Astrocyte of the spinal cord (primary cell): ENCODE results near the gene PTH2R.

Source experiments
- DNase-seq: peaks from one replicate; pipeline ENCODE4 v3.0.0; 2011; ENCODE audit warnings: low read depth, low spot score
- H3K4me3 ChIP-seq: 2 replicates; pipeline ENCODE4 v1.5.1; 2011; ENCODE audit warnings: low read depth, mild to moderate bottlenecking, low read length, moderate library complexity
- in situ Hi-C: cut with HindIII; loops from 2 replicates; pipeline ENCODE4 v1.10.0; 2017; ENCODE audit warnings: low sequenced_read_pairs
- TF ChIP-seq, protein P1 (sequence below): IDR thresholded peaks from 2 replicates; pipeline ENCODE4 v1.5.1; 2012; ENCODE audit warnings: low read depth, mild to moderate bottlenecking, low read length, inconsistent platforms

The PTH2R gene

DNA sequence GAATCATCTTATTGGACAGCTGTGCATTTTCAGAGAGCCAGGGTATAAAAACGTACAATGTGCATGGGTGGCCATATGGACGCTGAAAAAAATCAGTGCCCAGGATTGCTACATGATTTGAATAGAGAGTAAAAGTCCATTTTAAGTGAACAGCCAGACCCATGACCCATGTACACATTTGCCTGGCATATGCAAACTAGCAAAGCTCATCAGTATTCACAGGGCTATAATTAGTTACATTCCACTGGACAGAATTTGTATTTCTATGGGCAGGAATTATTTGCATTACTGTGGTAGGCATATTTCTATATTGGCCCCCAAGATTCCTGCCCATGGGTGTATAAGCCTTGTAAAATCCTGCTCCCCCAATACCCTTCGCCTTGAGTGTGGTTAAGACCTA is 78.8 kb downstream of the PTH2R start:
- DNase-seq, result no peak
- in situ Hi-C loops, result no loop called here
- TF ChIP-seq, protein P1, sequence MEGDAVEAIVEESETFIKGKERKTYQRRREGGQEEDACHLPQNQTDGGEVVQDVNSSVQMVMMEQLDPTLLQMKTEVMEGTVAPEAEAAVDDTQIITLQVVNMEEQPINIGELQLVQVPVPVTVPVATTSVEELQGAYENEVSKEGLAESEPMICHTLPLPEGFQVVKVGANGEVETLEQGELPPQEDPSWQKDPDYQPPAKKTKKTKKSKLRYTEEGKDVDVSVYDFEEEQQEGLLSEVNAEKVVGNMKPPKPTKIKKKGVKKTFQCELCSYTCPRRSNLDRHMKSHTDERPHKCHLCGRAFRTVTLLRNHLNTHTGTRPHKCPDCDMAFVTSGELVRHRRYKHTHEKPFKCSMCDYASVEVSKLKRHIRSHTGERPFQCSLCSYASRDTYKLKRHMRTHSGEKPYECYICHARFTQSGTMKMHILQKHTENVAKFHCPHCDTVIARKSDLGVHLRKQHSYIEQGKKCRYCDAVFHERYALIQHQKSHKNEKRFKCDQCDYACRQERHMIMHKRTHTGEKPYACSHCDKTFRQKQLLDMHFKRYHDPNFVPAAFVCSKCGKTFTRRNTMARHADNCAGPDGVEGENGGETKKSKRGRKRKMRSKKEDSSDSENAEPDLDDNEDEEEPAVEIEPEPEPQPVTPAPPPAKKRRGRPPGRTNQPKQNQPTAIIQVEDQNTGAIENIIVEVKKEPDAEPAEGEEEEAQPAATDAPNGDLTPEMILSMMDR, result no peak
- H3K4me3 ChIP-seq, result no peak overlapping the region

DNA sequence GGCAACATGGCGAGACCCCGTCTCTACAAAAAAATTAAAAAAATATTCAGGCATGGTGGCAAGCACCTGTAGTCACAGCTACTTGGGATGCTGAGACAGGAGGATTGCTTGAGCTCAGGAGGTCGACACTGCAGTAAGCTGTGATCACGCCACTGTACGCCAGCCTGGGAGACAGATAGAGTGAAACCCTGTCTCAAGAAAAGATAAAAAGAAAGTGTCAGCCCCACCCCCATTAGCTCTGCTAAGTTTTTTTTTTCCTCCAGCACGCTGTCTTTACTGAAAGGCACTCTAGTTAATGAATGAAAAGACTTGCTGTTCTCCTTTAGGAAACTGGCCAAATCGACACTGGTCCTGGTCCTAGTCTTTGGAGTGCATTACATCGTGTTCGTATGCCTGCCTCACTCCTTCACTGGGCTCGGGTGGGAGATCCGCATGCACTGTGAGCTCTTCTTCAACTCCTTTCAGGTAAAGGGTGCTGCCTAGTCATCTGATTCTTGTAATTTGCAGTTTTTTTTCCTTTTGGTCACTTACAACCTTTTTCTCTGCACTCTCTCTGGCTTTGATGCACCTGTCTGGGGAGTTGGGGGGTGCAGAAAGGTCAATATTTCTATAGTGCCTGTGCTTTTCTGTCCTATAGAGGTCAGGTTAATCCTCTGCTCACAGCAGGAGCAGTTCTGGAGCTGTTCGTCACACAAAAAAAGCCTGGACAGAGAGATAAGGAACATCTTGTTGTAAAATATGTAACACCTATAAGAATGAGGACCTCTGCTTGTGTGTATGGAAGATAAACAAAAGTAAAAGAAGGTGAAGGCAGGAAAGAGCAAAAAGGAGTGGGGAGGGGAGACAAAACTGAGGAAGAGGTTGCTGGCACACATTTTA is 82.3 kb downstream of the PTH2R start:
- DNase-seq, result no peak
- in situ Hi-C loops, result no loop called here
- TF ChIP-seq, protein P1, result no peak
- H3K4me3 ChIP-seq, result no peak overlapping the region

DNA sequence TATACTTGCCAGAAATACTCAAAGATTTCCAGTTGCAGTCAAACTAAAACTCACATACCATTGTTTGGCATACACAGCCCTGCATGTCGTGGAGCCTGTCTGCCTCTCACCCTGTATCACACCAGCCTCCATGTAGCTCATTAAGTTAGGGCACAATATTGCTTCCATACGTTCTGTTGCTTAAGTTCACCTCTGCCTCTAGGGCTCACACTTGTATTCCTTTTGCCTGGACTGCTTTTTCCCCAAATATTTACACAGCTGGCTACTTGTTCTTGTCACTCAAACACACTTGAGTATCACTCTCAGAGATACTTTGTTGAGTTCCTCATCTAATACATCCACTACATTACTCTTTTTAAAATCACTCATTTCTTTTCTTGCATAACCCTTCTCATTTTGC is 83.1 kb downstream of the PTH2R start:
- in situ Hi-C loops, result no loop called here
- no peak overlapping the region for H3K4me3 ChIP-seq
- TF ChIP-seq, protein P1, result no peak
- DNase-seq, result no peak

DNA sequence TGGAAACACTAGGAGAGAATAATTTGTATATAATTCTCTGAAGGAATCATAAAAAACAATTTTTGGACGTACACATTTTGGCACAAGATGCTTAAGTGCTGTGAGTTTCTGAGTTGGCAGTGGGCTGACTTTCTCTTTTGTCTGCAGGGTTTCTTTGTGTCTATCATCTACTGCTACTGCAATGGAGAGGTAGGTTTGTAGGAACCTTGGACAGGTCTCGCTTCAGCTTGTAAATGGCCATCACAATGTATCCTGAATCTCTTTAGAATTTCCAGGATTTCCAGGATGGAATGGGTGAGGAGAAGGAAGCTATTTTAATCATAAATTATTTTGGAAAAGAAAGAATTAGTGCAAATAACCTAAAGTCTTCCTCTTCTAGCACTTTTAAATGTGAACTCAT is 83.9 kb downstream of the PTH2R start:
- H3K4me3 ChIP-seq, result no peak overlapping the region
- DNase-seq, result no peak
- in situ Hi-C loops, result no loop called here
- TF ChIP-seq, protein P1, result no peak

DNA sequence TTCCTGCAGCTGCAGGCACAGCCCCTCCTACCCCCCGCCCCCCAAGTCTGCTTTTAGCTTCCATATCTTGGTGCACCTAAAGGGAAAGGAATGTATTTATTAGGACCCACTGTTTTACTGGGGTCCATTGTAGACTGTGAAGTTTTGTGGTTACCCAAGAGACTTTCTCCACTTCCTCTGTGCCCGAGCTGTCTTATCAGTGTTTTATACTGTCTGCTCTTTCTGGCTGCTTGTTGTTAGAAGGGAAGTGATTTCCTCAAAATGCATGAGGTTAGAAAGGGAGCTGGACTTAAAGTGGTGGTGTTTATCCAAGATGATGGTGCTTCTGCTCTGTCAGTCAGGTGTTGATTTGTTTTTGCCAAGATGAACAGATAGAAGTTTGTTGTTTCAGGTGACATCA is 85.0 kb downstream of the PTH2R start:
- no peak overlapping the region for H3K4me3 ChIP-seq
- TF ChIP-seq, protein P1, result no peak
- no peak for DNase-seq
- in situ Hi-C loops, result no loop called here

DNA sequence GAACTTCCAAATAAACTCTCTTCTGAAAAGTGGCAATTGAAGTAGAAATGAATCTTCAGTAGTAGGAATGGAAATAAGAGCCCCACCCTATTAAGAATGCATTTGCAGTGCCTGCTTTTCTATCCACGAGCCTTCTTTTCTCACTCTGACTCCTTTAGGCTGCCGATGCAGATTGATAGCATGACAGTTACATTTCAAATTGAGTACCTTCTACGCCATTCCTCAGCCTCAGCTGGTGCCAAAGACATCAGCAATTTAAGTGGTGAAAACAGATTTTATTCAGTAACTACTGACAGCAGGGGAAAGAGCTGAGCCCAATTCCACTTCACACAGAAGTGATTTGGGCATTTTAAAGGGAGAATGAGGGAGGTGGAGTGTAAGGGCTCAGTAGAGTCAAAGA is 85.5 kb downstream of the PTH2R start:
- H3K4me3 ChIP-seq, result no peak overlapping the region
- in situ Hi-C loops, result no loop called here
- DNase-seq, result no peak
- TF ChIP-seq, protein P1, result no peak
